Type B pancreatic cell (in vitro differentiated cells): ENCODE results near the gene SLC18A2. TPM values are rescaled to one million over a fixed set of nuclear protein-coding genes. Genes with fewer than 3 reads are reported as not detected.

Source experiments
- DNase-seq: peaks from one replicate; pipeline ENCODE4 v3.0.0; 2021; ENCODE audit warnings: mixed read lengths; ENCODE audit not compliant: unreplicated experiment; ENCODE audit errors: extremely low spot score
- H3K27ac Mint-ChIP-seq: 2 replicates; pipeline ENCODE4 v1.8.0; 2021; ENCODE audit warnings: mild to moderate bottlenecking, mixed read lengths
- H3K27me3 Mint-ChIP-seq: 2 replicates; pipeline ENCODE4 v1.8.0; 2021; ENCODE audit warnings: mixed read lengths
- H3K36me3 Mint-ChIP-seq: 2 replicates; pipeline ENCODE4 v1.8.0; 2021; ENCODE audit warnings: mixed read lengths
- H3K4me1 Mint-ChIP-seq: one replicate; pipeline ENCODE4 v1.8.0; 2021; ENCODE audit warnings: mixed read lengths; ENCODE audit not compliant: unreplicated experiment
- H3K4me3 Mint-ChIP-seq: 2 replicates; pipeline ENCODE4 v1.8.0; 2021; ENCODE audit warnings: mild to moderate bottlenecking, mixed read lengths
- H3K9me3 Mint-ChIP-seq: 2 replicates; pipeline ENCODE4 v1.8.0; 2021; ENCODE audit warnings: mixed read lengths
- CTCF ChIP-seq: fragments of 200-600 bp; sonication (generic); conservative IDR thresholded peaks from 2 replicates; pipeline ENCODE4 v1.5.0; 2021; ENCODE audit warnings: antibody characterized with exemption, mild to moderate bottlenecking
- total RNA-seq: library from RNA; stranded (reverse); gene quantifications from 2 replicates; pipeline ENCODE4 v1.2.1, GENCODE V29; 2021; ENCODE audit warnings: low replicate concordance

The SLC18A2 gene
- total RNA-seq, 1 donor from 2014 or later: 1.8 TPM

GRCh38 chr10:117248750-117249465 is 8.0 kb downstream of the SLC18A2 start:
- no peaks in the 10 kb centered on the region for H3K36me3 Mint-ChIP-seq
- H3K27me3 Mint-ChIP-seq: peaks cover 69% of the 10 kb centered on the region
- H3K4me1 Mint-ChIP-seq: peaks cover 19% of the 10 kb centered on the region
- no peak for TF ChIP-seq CTCF
- no peak overlapping the region for H3K4me3 Mint-ChIP-seq
- H3K9me3 Mint-ChIP-seq: no peaks in the 10 kb centered on the region
- no peak for DNase-seq
- H3K27ac Mint-ChIP-seq: no peak overlapping the region

- no peak for TF ChIP-seq CTCF
- no peak overlapping the region for H3K27ac Mint-ChIP-seq
- H3K27me3 Mint-ChIP-seq: peaks cover 65% of the 10 kb centered on the region
- no peaks in the 10 kb centered on the region for H3K36me3 Mint-ChIP-seq
- peaks cover 19% of the 10 kb centered on the region for H3K4me1 Mint-ChIP-seq
- DNase-seq: no peak
- no peak overlapping the region for H3K4me3 Mint-ChIP-seq
- no peaks in the 10 kb centered on the region for H3K9me3 Mint-ChIP-seq
Observed at GRCh38 chr10:117249493-117250093, 8.7 kb downstream of the SLC18A2 start.

- H3K4me3 Mint-ChIP-seq: no peak overlapping the region
- H3K27ac Mint-ChIP-seq: no peak overlapping the region
- peaks cover 61% of the 10 kb centered on the region for H3K27me3 Mint-ChIP-seq
- TF ChIP-seq CTCF: no peak
- no peaks in the 10 kb centered on the region for H3K9me3 Mint-ChIP-seq
- DNase-seq: no peak
- no peaks in the 10 kb centered on the region for H3K36me3 Mint-ChIP-seq
- peaks cover 23% of the 10 kb centered on the region for H3K4me1 Mint-ChIP-seq
Observed at GRCh38 chr10:117250411-117250810, 9.5 kb downstream of the SLC18A2 start.

- Mint-ChIP-seq H3K4me3 (no peak overlapping the region), H3K4me1 (peaks cover 32% of the 10 kb centered on the region), H3K9me3 (no peaks in the 10 kb centered on the region), H3K36me3 (no peaks in the 10 kb centered on the region), H3K27me3 (peaks cover 34% of the 10 kb centered on the region), H3K27ac (no peak overlapping the region)
- no peak for DNase-seq
- TF ChIP-seq CTCF: no peak
Observed at GRCh38 chr10:117253908-117254307, 13.0 kb downstream of the SLC18A2 start.

- H3K4me1 Mint-ChIP-seq: peaks cover 33% of the 10 kb centered on the region
- H3K4me3 Mint-ChIP-seq: no peak overlapping the region
- DNase-seq: no peak
- TF ChIP-seq CTCF: no peak
- peaks cover 31% of the 10 kb centered on the region for H3K27me3 Mint-ChIP-seq
- no peaks in the 10 kb centered on the region for H3K36me3 Mint-ChIP-seq
- H3K9me3 Mint-ChIP-seq: no peaks in the 10 kb centered on the region
- H3K27ac Mint-ChIP-seq: no peak overlapping the region
Observed at GRCh38 chr10:117254338-117254737, 13.4 kb downstream of the SLC18A2 start.
